PC-3 (cell line): ENCODE results near the gene UBE2L6. TPM values are rescaled to one million over a fixed set of nuclear protein-coding genes. Genes with fewer than 3 reads are reported as not detected.

Experiments
- ATAC-seq: fragments of 200-7000 bp; cut with Tn5 transposase; 2 replicates; pipeline ENCODE4 v1.9.1; 2020; ENCODE audit warnings: mild to moderate bottlenecking, moderate library complexity
- BruUV-seq: library from RNA; stranded (reverse); fragments of 400-500 nt; replicated peaks from 2 replicates; lab custom pipeline; 2021; lab: Mats Ljungman, UMichigan
- CTCF ChIA-PET: fragments of 300-600 bp; sonication (Branson Sonifier 250); formaldehyde crosslinking; loops from one replicate; lab custom pipeline; 2022; ENCODE audit warnings: antibody characterized with exemption; lab: Charles Lee
- POLR2A ChIA-PET: fragments of 300-600 bp; sonication (Branson Sonifier 250); formaldehyde crosslinking; loops from one replicate; lab custom pipeline; 2022; ENCODE audit warnings: antibody characterized with exemption; ENCODE audit not compliant: unreplicated experiment; lab: Charles Lee
- DNase-seq: peaks from one replicate; pipeline ENCODE4 v3.0.0-alpha.2; 2015
- H2AFZ ChIP-seq: fragments of 300-600 bp; sonication (generic); 2 replicates; pipeline ENCODE4 v1.6.0; 2016; ENCODE audit warnings: antibody characterized with exemption, low read length
- H3F3A ChIP-seq: fragments of 300-600 bp; sonication (generic); one replicate; pipeline ENCODE4 v1.6.0; 2017; ENCODE audit warnings: antibody characterized with exemption, low read length, control low read depth, mild to moderate bottlenecking; ENCODE audit not compliant: unreplicated experiment
- H3K27ac ChIP-seq: fragments of 300-600 bp; sonication (generic); 2 replicates; pipeline ENCODE4 v1.5.1; 2016; ENCODE audit warnings: mild to moderate bottlenecking, low read length
- H3K27me3 ChIP-seq: fragments of 300-600 bp; sonication (generic); 2 replicates; pipeline ENCODE4 v1.6.1; 2016; ENCODE audit warnings: low read length, mixed read lengths
- H3K36me3 ChIP-seq: fragments of 300-600 bp; sonication (generic); 2 replicates; pipeline ENCODE4 v1.6.1; 2016; ENCODE audit warnings: low read depth, mixed run types, low read length, mixed read lengths
- H3K4me1 ChIP-seq: fragments of 300-600 bp; sonication (generic); 2 replicates; pipeline ENCODE4 v1.5.1; 2016; ENCODE audit warnings: low read length; ENCODE audit not compliant: insufficient read depth
- H3K4me2 ChIP-seq: fragments of 300-600 bp; sonication (generic); 2 replicates; pipeline ENCODE4 v1.6.0; 2016; ENCODE audit warnings: low read length
- H3K4me3 ChIP-seq: fragments of 300-600 bp; sonication (generic); 2 replicates; pipeline ENCODE4 v1.5.1; 2016; ENCODE audit warnings: mild to moderate bottlenecking, low read length, mixed read lengths
- H3K79me2 ChIP-seq: fragments of 300-600 bp; sonication (generic); 2 replicates; pipeline ENCODE4 v1.6.1; 2017; ENCODE audit warnings: low read length, mixed read lengths
- H3K9ac ChIP-seq: fragments of 300-600 bp; sonication (generic); 2 replicates; pipeline ENCODE4 v1.6.0; 2016; ENCODE audit warnings: mild to moderate bottlenecking, low read length
- H3K9me2 ChIP-seq: fragments of 300-600 bp; sonication (generic); replicated peaks from 2 replicates; pipeline ENCODE4 v1.6.1; 2016; ENCODE audit warnings: mixed run types, low read length, mixed read lengths
- H3K9me3 ChIP-seq: fragments of 300-600 bp; sonication (generic); 2 replicates; pipeline ENCODE4 v1.6.1; 2016; ENCODE audit warnings: low read length, mixed read lengths
- H4K20me1 ChIP-seq: fragments of 300-600 bp; sonication (generic); 2 replicates; pipeline ENCODE4 v1.6.1; 2016; ENCODE audit warnings: low read length, mixed read lengths
- CTCF ChIP-seq: fragments of 300-600 bp; sonication (generic); conservative IDR thresholded peaks from 2 replicates; pipeline ENCODE4 v1.5.1; 2017; ENCODE audit warnings: antibody characterized with exemption, low read depth, mild to moderate bottlenecking, low read length
- EZH2 ChIP-seq: fragments of 300-600 bp; sonication (generic); IDR thresholded peaks from one replicate; pipeline ENCODE4 v1.6.1; 2017; ENCODE audit warnings: antibody characterized with exemption, mild to moderate bottlenecking, low read length; ENCODE audit not compliant: unreplicated experiment
- EZH2phosphoT487 ChIP-seq: fragments of 300-600 bp; sonication (generic); IDR thresholded peaks from 2 replicates; pipeline ENCODE4 v1.6.1; 2018; ENCODE audit warnings: mild to moderate bottlenecking, antibody characterized with exemption, low read length, borderline replicate concordance
- intact Hi-C: fragments of 100-400 bp; cut with micrococcal nuclease; formaldehyde crosslinking; loops from 2 replicates; pipeline ENCODE4 v1.9.0; 2023
- total RNA-seq: library from RNA; depleted of rRNA; stranded (reverse); fragments of >200 nt; gene quantifications from 2 replicates; pipeline ENCODE4 v1.2.3, GENCODE V29; 2014

Gene UBE2L6
- total RNA-seq, 1 experiment from 2014 or later = 16.5 TPM

DNA sequence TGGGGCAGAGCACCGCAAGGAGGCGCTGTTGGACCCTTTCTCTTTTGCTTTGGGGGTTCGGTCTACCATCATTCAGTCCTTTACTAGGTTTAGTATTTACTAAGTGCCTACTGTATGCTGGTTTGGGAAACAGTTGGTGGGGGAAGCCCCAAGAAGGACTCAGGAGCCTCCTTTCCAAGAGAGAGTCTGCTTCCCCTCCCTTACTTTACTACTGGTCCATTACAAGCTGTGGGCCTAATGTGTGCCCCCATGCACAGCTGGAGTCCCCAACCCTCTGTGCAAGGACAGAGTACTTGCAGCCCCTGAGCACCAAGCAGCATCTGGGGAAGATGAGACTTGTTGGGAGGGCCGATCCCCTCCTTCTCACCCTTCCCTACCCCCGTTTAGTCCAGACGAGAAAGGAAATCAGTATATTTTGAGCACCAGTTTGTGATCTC, 876 bp upstream of the UBE2L6 start:
- ChIA-PET CTCF (interaction anchor here (0.7 to 1.9 kb wide), 3 partner anchors 15 to 76 kb away, joined by 5 to 23 read pairs (median 10); no protein-coding TSS in a partner anchor), POLR2A (no interaction called here)
- no TSS peak for BruUV-seq
- ATAC-seq = peak; percentile 7
- Histone ChIP-seq H3K9me3 (no peaks in the 10 kb centered on the region), H3K9ac (peak overlapping the region; percentile 44; the same call in 1 of the 2 replicates), H3F3A (no peaks in the 10 kb centered on the region), H3K27me3 (no peaks in the 10 kb centered on the region), H2AFZ (peak overlapping the region; percentile 100), H3K9me2 (no peaks in the 10 kb centered on the region), H3K4me2 (peak overlapping the region; percentile 100), H3K4me1 (peaks cover 20% of the 10 kb centered on the region), H3K79me2 (no peaks in the 10 kb centered on the region), H3K27ac (no peak overlapping the region), H3K4me3 (peak overlapping the region; percentile 98), H4K20me1 (no peaks in the 10 kb centered on the region), H3K36me3 (no peaks in the 10 kb centered on the region)
- intact Hi-C loops = loop anchor here (1.0 kb wide), 2 partner anchors 37 to 73 kb away; no protein-coding TSS in a partner anchor
- peak; percentile 87 for DNase-seq
- no peak for TF ChIP-seq EZH2
- TF ChIP-seq CTCF = peak; percentile 98; the same call in 1 of the 2 replicates
- no peak for TF ChIP-seq EZH2phosphoT487

DNA sequence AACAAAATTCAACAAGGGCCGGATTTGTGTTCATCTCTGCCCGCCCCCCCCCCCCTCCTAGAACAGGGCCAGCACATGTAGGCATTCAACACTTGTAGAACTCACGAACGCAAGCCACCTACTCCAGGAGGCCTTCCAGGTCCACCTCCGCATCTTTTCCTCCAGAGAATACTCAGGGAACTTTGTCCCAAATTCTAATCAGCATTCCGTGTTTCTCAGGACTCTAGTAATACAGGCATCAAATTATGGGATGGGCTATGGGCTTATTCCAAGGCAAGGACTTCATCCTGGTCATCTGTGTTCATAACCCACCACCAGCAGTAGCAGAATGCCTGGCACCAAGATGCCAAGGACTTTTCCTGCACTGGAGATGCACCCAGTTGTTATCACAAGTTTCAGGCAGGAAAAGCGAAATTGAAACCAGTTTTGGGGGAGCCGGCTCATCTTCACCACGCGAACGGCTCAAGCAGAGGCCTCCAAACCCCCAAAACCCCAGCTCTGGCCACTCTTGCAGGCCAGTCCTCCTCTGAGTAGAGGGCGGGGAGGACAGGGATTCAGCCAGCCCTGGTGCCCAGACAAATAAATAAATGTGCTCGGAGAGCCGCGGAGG, 462 bp downstream of the UBE2L6 start:
- H3K27ac ChIP-seq = no peak overlapping the region
- peak; percentile 41 for ATAC-seq
- peak overlapping the region; percentile 98 for H3K4me3 ChIP-seq
- intact Hi-C loops = no loop called here
- H3K9ac ChIP-seq = peak overlapping the region; percentile 43
- H3K79me2 ChIP-seq = no peaks in the 10 kb centered on the region
- peak; percentile 6 for DNase-seq
- peaks cover 20% of the 10 kb centered on the region for H3K4me1 ChIP-seq
- H3K36me3 ChIP-seq = no peaks in the 10 kb centered on the region
- no peaks in the 10 kb centered on the region for H4K20me1 ChIP-seq
- TSS peak; percentile 83 for BruUV-seq
- no peaks in the 10 kb centered on the region for H3F3A ChIP-seq
- H2AFZ ChIP-seq = peak overlapping the region; percentile 100
- POLR2A ChIA-PET = no interaction called here
- TF ChIP-seq EZH2phosphoT487 (no peak), CTCF (no peak), EZH2 (no peak)
- CTCF ChIA-PET = interaction anchor here (1.9 kb wide), 1 partner anchor 77 kb away, joined by 23 read pairs; no protein-coding TSS in a partner anchor
- H3K4me2 ChIP-seq = peak overlapping the region; percentile 100
- no peaks in the 10 kb centered on the region for H3K27me3 ChIP-seq
- H3K9me3 ChIP-seq = no peaks in the 10 kb centered on the region
- no peaks in the 10 kb centered on the region for H3K9me2 ChIP-seq
